Liver (tissue), 3 donors: Measurements from ENCODE around the gene AFMID.

Source experiments
- RAD21 ChIP-seq, 2 donors: IDR thresholded peaks; 2 replicates each; pipeline ENCODE4 v1.6.1; 2016; ENCODE audit warnings: antibody characterized with exemption in 2 of 2, mild to moderate bottlenecking in 2 of 2
- TF ChIP-seq, protein P1 (sequence below): fragments of 150-350 bp; IDR thresholded peaks from 2 replicates; pipeline ENCODE4 v1.5.1; 2017; ENCODE audit warnings: improper control_type of control experiment, low read depth, low read length; ENCODE audit not compliant: missing input control
- donor health status: healthy.
- donor health status: healthy.

DNA sequence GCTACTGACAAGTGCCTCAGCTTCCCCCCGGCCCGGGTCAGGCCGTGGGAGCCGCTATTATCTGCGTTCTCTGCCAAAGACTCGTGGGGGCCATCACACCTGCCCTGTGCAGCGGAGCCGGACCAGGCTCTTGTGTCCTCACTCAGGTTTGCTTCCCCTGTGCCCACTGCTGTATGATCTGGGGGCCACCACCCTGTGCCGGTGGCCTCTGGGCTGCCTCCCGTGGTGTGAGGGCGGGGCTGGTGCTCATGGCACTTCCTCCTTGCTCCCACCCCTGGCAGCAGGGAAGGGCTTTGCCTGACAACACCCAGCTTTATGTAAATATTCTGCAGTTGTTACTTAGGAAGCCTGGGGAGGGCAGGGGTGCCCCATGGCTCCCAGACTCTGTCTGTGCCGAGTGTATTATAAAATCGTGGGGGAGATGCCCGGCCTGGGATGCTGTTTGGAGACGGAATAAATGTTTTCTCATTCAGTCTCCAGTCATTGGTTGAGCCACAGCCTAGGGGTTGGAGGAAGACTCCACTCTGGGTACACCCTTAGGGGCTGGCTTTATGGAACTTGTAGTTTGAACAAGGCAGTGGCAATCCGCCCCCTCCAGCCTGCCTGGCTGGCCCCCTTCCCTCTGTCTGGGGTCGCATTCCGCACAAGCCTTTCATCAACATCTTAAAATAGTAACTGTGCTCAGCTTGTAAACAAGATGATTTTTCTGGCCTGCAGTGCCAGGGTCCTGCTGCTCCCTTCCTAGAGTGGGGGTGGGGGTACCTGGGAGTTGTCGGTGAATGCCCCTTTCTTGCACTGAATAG lies 14.7 kb upstream of the AFMID start:
- TF ChIP-seq, protein P1, sequence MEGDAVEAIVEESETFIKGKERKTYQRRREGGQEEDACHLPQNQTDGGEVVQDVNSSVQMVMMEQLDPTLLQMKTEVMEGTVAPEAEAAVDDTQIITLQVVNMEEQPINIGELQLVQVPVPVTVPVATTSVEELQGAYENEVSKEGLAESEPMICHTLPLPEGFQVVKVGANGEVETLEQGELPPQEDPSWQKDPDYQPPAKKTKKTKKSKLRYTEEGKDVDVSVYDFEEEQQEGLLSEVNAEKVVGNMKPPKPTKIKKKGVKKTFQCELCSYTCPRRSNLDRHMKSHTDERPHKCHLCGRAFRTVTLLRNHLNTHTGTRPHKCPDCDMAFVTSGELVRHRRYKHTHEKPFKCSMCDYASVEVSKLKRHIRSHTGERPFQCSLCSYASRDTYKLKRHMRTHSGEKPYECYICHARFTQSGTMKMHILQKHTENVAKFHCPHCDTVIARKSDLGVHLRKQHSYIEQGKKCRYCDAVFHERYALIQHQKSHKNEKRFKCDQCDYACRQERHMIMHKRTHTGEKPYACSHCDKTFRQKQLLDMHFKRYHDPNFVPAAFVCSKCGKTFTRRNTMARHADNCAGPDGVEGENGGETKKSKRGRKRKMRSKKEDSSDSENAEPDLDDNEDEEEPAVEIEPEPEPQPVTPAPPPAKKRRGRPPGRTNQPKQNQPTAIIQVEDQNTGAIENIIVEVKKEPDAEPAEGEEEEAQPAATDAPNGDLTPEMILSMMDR = no peak
- TF ChIP-seq RAD21 (IDR thresholded peaks at IDR 0.05) = no peak
